CD4-positive, alpha-beta memory T cell (primary cell): ENCODE data around the gene PARD3B. TPM values are rescaled to one million over a fixed set of nuclear protein-coding genes. Genes with fewer than 3 reads are reported as not detected.

ENCODE experiments used
- CTCF ChIA-PET: fragments of 350-600 bp; sonication (Branson Sonifier 250); formaldehyde crosslinking; loops from one replicate; lab custom pipeline; 2021; ENCODE audit warnings: inconsistent platforms; ENCODE audit not compliant: partially characterized antibody; lab: Charles Lee
- POLR2A ChIA-PET: fragments of 350-600 bp; sonication (Branson Sonifier 250); formaldehyde crosslinking; loops from one replicate; lab custom pipeline; 2021; ENCODE audit not compliant: partially characterized antibody; lab: Charles Lee
- DNase-seq, 5 donors: peaks; one replicate each; pipeline versions ENCODE4 v3.0.0 to v3.0.0-alpha.2; 2020 to 2022; ENCODE audit warnings: mixed read lengths in 1 of 5
- H3K27ac ChIP-seq: one replicate; pipeline ENCODE4 v1.7.0; 2013; ENCODE audit warnings: low read depth, low read length
- H3K27me3 ChIP-seq: 2 replicates; pipeline ENCODE4 v1.7.0; 2013; ENCODE audit warnings: mild to moderate bottlenecking, low read length, moderate library complexity; ENCODE audit not compliant: insufficient read depth
- H3K36me3 ChIP-seq: 2 replicates; pipeline ENCODE4 v1.7.0; 2013; ENCODE audit warnings: mild to moderate bottlenecking, low read length, moderate library complexity; ENCODE audit not compliant: insufficient read depth
- H3K4me1 ChIP-seq: 2 replicates; pipeline ENCODE4 v1.7.0; 2013; ENCODE audit warnings: mild to moderate bottlenecking, low read length, moderate library complexity; ENCODE audit not compliant: insufficient read depth
- H3K4me3 ChIP-seq, 2 donors: one replicate each; pipeline ENCODE4 v1.7.0; 2013; ENCODE audit warnings: low read length in 2 of 2, mild to moderate bottlenecking in 1 of 2
- H3K9me3 ChIP-seq, 2 donors: one replicate each; pipeline ENCODE4 v1.7.0; 2013; ENCODE audit warnings: low read length in 2 of 2, control low read depth in 1 of 2; ENCODE audit not compliant: control insufficient read depth in 1 of 2
- H3K27ac Mint-ChIP-seq, 7 donors: one replicate each; pipeline ENCODE4 v1.8.0; 2020 to 2021; ENCODE audit warnings: mixed read lengths in 7 of 7, mild to moderate bottlenecking in 6 of 7, inconsistent platforms in 3 of 7, moderate library complexity in 3 of 7
- H3K27me3 Mint-ChIP-seq, 2 donors: one replicate each; pipeline ENCODE4 v1.8.0; 2020 to 2021; ENCODE audit warnings: mixed read lengths in 2 of 2
- H3K36me3 Mint-ChIP-seq, 2 donors: one replicate each; pipeline ENCODE4 v1.8.0; 2020 to 2021; ENCODE audit warnings: mixed read lengths in 2 of 2, inconsistent platforms in 1 of 2, mild to moderate bottlenecking in 1 of 2
- H3K4me1 Mint-ChIP-seq, 4 donors: one replicate each; pipeline ENCODE4 v1.8.0; 2020 to 2021; ENCODE audit warnings: mixed read lengths in 4 of 4, mild to moderate bottlenecking in 1 of 4
- H3K4me3 Mint-ChIP-seq, 8 donors: one replicate each; pipeline ENCODE4 v1.8.0; 2020 to 2021; ENCODE audit warnings: mixed read lengths in 8 of 8, mild to moderate bottlenecking in 7 of 8, moderate library complexity in 6 of 8, inconsistent platforms in 3 of 8
- H3K9me3 Mint-ChIP-seq, 8 donors: one replicate each; pipeline ENCODE4 v1.8.0; 2020 to 2021; ENCODE audit warnings: mixed read lengths in 8 of 8, mild to moderate bottlenecking in 5 of 8, inconsistent platforms in 3 of 8, moderate library complexity in 1 of 8
- intact Hi-C: fragments of 100-400 bp; cut with micrococcal nuclease; formaldehyde crosslinking; loops from one replicate; pipeline ENCODE4 v1.15.1; 2023
- polyA plus RNA-seq, 2 donors: library from polyadenylated mRNA; unstranded; fragments of 300-500 nt; fragmentation: Illumina TruSeq; gene quantifications; one replicate each; pipeline ENCODE4 v1.2.3, GENCODE V29; 2021
- total RNA-seq, 2 experiments: library from RNA; stranded (reverse); gene quantifications; one replicate each; pipeline ENCODE4 v1.2.3, GENCODE V29; 2021

PARD3B gene
- total and polyA plus RNA-seq, 4 experiments from 2014 or later, result 0.44 to 1.3 (median 1.2) TPM; not detected in 1

- ChIA-PET POLR2A (no interaction called here), CTCF (no interaction called here)
- Histone ChIP-seq H3K36me3 (no peaks in the 10 kb centered on the region), H3K9me3 (no peaks in the 10 kb centered on the region), H3K4me3 (no peak overlapping the region), H3K4me1 (peaks cover 22% of the 10 kb centered on the region), H3K27ac (no peak overlapping the region), H3K27me3 (no peaks in the 10 kb centered on the region)
- Mint-ChIP-seq H3K27me3 (peaks cover 0 to 5% of the 10 kb centered on the region in 2 donors), H3K27ac (no peak overlapping the region), H3K36me3 (no peaks in the 10 kb centered on the region), H3K9me3 (no peaks in the 10 kb centered on the region), H3K4me3 (peak overlapping the region in 1 of 8 donors; percentile 5), H3K4me1 (peaks cover 7 to 19% (median 13%) of the 10 kb centered on the region in 4 donors)
- DNase-seq, result peak in 1 of 5 donors; percentile 3
- intact Hi-C loops, result no loop called here
Observed at GRCh38 chr2:204840504-204840903, 295.2 kb downstream of the PARD3B start.

GRCh38 chr2:204842068-204842467 is 296.8 kb downstream of the PARD3B start:
- Histone ChIP-seq H3K9me3 (no peaks in the 10 kb centered on the region), H3K27me3 (no peaks in the 10 kb centered on the region), H3K4me1 (peaks cover 22% of the 10 kb centered on the region), H3K4me3 (no peak overlapping the region), H3K27ac (no peak overlapping the region), H3K36me3 (no peaks in the 10 kb centered on the region)
- intact Hi-C loops, result no loop called here
- H3K36me3 Mint-ChIP-seq, result no peaks in the 10 kb centered on the region
- CTCF ChIA-PET, result interaction anchor here (1.0 to 1.2 kb wide), 3 partner anchors 12 to 834 kb away, joined by 3 read pairs; no protein-coding TSS in a partner anchor
- peak overlapping the region in 1 of 7 donors; percentile 8 for H3K27ac Mint-ChIP-seq
- no peaks in the 10 kb centered on the region for H3K9me3 Mint-ChIP-seq
- H3K27me3 Mint-ChIP-seq, result peaks cover 0 to 3% of the 10 kb centered on the region in 2 donors
- H3K4me1 Mint-ChIP-seq, result peaks cover 7 to 19% (median 13%) of the 10 kb centered on the region in 4 donors
- H3K4me3 Mint-ChIP-seq, result no peak overlapping the region
- no peak for DNase-seq
- POLR2A ChIA-PET, result no interaction called here

GRCh38 chr2:204842661-204843485 is 297.6 kb downstream of the PARD3B start:
- Histone ChIP-seq H3K36me3 (no peaks in the 10 kb centered on the region), H3K4me3 (no peak overlapping the region), H3K4me1 (peaks cover 22% of the 10 kb centered on the region), H3K9me3 (no peaks in the 10 kb centered on the region), H3K27me3 (no peaks in the 10 kb centered on the region), H3K27ac (no peak overlapping the region)
- no peaks in the 10 kb centered on the region for H3K36me3 Mint-ChIP-seq
- H3K4me1 Mint-ChIP-seq, result peaks cover 7 to 19% (median 13%) of the 10 kb centered on the region in 4 donors
- no peaks in the 10 kb centered on the region for H3K9me3 Mint-ChIP-seq
- H3K4me3 Mint-ChIP-seq, result peak overlapping the region in 3 of 8 donors; percentile 3 to 47 (median 43)
- POLR2A ChIA-PET, result no interaction called here
- intact Hi-C loops, result no loop called here
- H3K27ac Mint-ChIP-seq, result peak overlapping the region in 1 of 7 donors; percentile 50
- peak in 1 of 5 donors; percentile 1 for DNase-seq
- CTCF ChIA-PET, result interaction anchor here (1.0 to 1.2 kb wide), 3 partner anchors 11 to 833 kb away, joined by 3 read pairs; no protein-coding TSS in a partner anchor
- H3K27me3 Mint-ChIP-seq, result no peaks in the 10 kb centered on the region

GRCh38 chr2:204846471-204846870 is 301.2 kb downstream of the PARD3B start:
- no peaks in the 10 kb centered on the region for H3K27me3 Mint-ChIP-seq
- Histone ChIP-seq H3K9me3 (no peaks in the 10 kb centered on the region), H3K4me1 (peaks cover 14% of the 10 kb centered on the region), H3K27ac (no peak overlapping the region), H3K36me3 (no peaks in the 10 kb centered on the region), H3K4me3 (no peak overlapping the region), H3K27me3 (no peaks in the 10 kb centered on the region)
- no peak overlapping the region for H3K27ac Mint-ChIP-seq
- ChIA-PET CTCF (no interaction called here), POLR2A (no interaction called here)
- no peak overlapping the region for H3K4me3 Mint-ChIP-seq
- no peaks in the 10 kb centered on the region for H3K36me3 Mint-ChIP-seq
- H3K4me1 Mint-ChIP-seq, result peaks cover 4 to 11% (median 9%) of the 10 kb centered on the region in 4 donors
- no peak for DNase-seq
- no peaks in the 10 kb centered on the region for H3K9me3 Mint-ChIP-seq
- intact Hi-C loops, result no loop called here

- H3K9me3 ChIP-seq, result no peaks in the 10 kb centered on the region
- no peak overlapping the region for H3K4me3 ChIP-seq
- no peak overlapping the region for H3K27ac ChIP-seq
- H3K4me1 ChIP-seq, result no peaks in the 10 kb centered on the region
- H3K27me3 ChIP-seq, result no peaks in the 10 kb centered on the region
- intact Hi-C loops, result no loop called here
- no peak for DNase-seq
- CTCF ChIA-PET, result no interaction called here
- Mint-ChIP-seq H3K4me3 (no peak overlapping the region), H3K27ac (no peak overlapping the region), H3K9me3 (peaks cover 0 to 3% (median 0%) of the 10 kb centered on the region in 8 donors), H3K27me3 (peaks cover 7 to 8% of the 10 kb centered on the region in 2 donors), H3K4me1 (no peaks in the 10 kb centered on the region), H3K36me3 (no peaks in the 10 kb centered on the region)
- POLR2A ChIA-PET, result no interaction called here
- H3K36me3 ChIP-seq, result no peaks in the 10 kb centered on the region
Observed at GRCh38 chr2:204849892-204850291, 304.6 kb downstream of the PARD3B start.

GRCh38 chr2:204850581-204850980 is 305.3 kb downstream of the PARD3B start:
- H3K27me3 ChIP-seq, result no peaks in the 10 kb centered on the region
- no peak overlapping the region for H3K4me3 Mint-ChIP-seq
- H3K27ac ChIP-seq, result no peak overlapping the region
- no peaks in the 10 kb centered on the region for H3K4me1 Mint-ChIP-seq
- H3K27me3 Mint-ChIP-seq, result peaks cover 7 to 8% of the 10 kb centered on the region in 2 donors
- no peaks in the 10 kb centered on the region for H3K36me3 Mint-ChIP-seq
- H3K9me3 ChIP-seq, result no peaks in the 10 kb centered on the region
- peaks cover 0 to 3% (median 0%) of the 10 kb centered on the region in 8 donors for H3K9me3 Mint-ChIP-seq
- no peak overlapping the region for H3K4me3 ChIP-seq
- POLR2A ChIA-PET, result no interaction called here
- DNase-seq, result no peak
- intact Hi-C loops, result no loop called here
- no peak overlapping the region for H3K27ac Mint-ChIP-seq
- CTCF ChIA-PET, result no interaction called here
- H3K4me1 ChIP-seq, result no peaks in the 10 kb centered on the region
- no peaks in the 10 kb centered on the region for H3K36me3 ChIP-seq

GRCh38 chr2:204853905-204854304 is 308.6 kb downstream of the PARD3B start:
- CTCF ChIA-PET, result interaction anchor here (0.8 kb wide), 1 partner anchor 11 kb away, joined by 3 read pairs; no protein-coding TSS in a partner anchor

More at GRCh38 chr2:204853905-204854304, 308.6 kb downstream of the PARD3B start:
- no peaks in the 10 kb centered on the region for H3K27me3 ChIP-seq
- Mint-ChIP-seq H3K36me3 (no peaks in the 10 kb centered on the region), H3K27me3 (peaks cover 7 to 8% of the 10 kb centered on the region in 2 donors), H3K4me3 (no peak overlapping the region), H3K27ac (no peak overlapping the region), H3K9me3 (peaks cover 0 to 4% (median 0%) of the 10 kb centered on the region in 8 donors), H3K4me1 (peaks cover 0 to 4% (median 0%) of the 10 kb centered on the region in 4 donors)
- H3K36me3 ChIP-seq, result no peaks in the 10 kb centered on the region
- intact Hi-C loops, result no loop called here
- H3K27ac ChIP-seq, result no peak overlapping the region
- H3K4me3 ChIP-seq, result no peak overlapping the region
- no peak for DNase-seq
- POLR2A ChIA-PET, result no interaction called here
- no peaks in the 10 kb centered on the region for H3K9me3 ChIP-seq
- no peaks in the 10 kb centered on the region for H3K4me1 ChIP-seq
